Fibroblast of skin of left biceps (primary cell): Measurements from ENCODE around the gene DHRS1.
A peak's percentile ranks its signal among the peaks of the same experiment; 100 is the strongest.

ENCODE experiments used
- DNase-seq, 2 experiments: peaks; one replicate each; pipeline ENCODE4 v3.0.0-alpha.2; 2013; ENCODE audit warnings: low read depth in 2 of 2

Gene DHRS1

GRCh38 chr14:24309538-24310264 lies 10.1 kb upstream of the DHRS1 start, which contains the start of gene LTB4R2:
Gene LTB4R2 (plus strand): TSS chr14:24310140. CDS start chr14:24310665, 525 bp downstream.
- no peak for DNase-seq

- no peak for DNase-seq
Measured at GRCh38 chr14:24308342-24309124, 9.0 kb upstream of the DHRS1 start.

GRCh38 chr14:24307575-24308341 lies 8.2 kb upstream of the DHRS1 start, which contains the start of gene CIDEB:
Gene CIDEB (minus strand): TSS chr14:24307977. CDS start chr14:24307858, 119 bp downstream.
- DNase-seq = no peak

GRCh38 chr14:24307156-24307574 lies 7.6 kb upstream of the DHRS1 start:
- DNase-seq = no peak

GRCh38 chr14:24304019-24304387 lies 4.4 kb upstream of the DHRS1 start:
- DNase-seq = no peak

GRCh38 chr14:24300326-24300980 lies 873 bp upstream of the DHRS1 start:
- DNase-seq = no peak

GRCh38 chr14:24298892-24299254 lies 707 bp downstream of the DHRS1 start:
- DNase-seq = no peak

- no peak for DNase-seq
Measured at GRCh38 chr14:24297190-24297964, 2.2 kb downstream of the DHRS1 start.

- DNase-seq = peak; percentile 70 to 78
Measured at GRCh38 chr14:24296341-24297157, 3.0 kb downstream of the DHRS1 start.

- DNase-seq = no peak
Measured at GRCh38 chr14:24293525-24293924, 6.1 kb downstream of the DHRS1 start.

- DNase-seq = no peak
Measured at GRCh38 chr14:24292118-24292807, 7.3 kb downstream of the DHRS1 start.

GRCh38 chr14:24291446-24292117 lies 8.0 kb downstream of the DHRS1 start:
- DNase-seq = no peak

- DNase-seq = no peak
Measured at GRCh38 chr14:24290746-24291145, 8.8 kb downstream of the DHRS1 start.

- no peak for DNase-seq
Measured at GRCh38 chr14:24289649-24290280, 9.8 kb downstream of the DHRS1 start.

GRCh38 chr14:24286996-24287395 lies 12.6 kb downstream of the DHRS1 start:
- DNase-seq = no peak

- DNase-seq = no peak
Measured at GRCh38 chr14:24285351-24285750, 14.2 kb downstream of the DHRS1 start.

- DNase-seq = no peak
Measured at GRCh38 chr14:24284501-24285035, 15.0 kb downstream of the DHRS1 start.

- DNase-seq = no peak
Measured at GRCh38 chr14:24283796-24284460, 15.7 kb downstream of the DHRS1 start.
